ENCODE results near the gene RABGAP1. TPM values are rescaled to one million over a fixed set of nuclear protein-coding genes. Genes with fewer than 3 reads are reported as not detected.

RABGAP1 gene
- total RNA-seq, 1 donor from 2014 or later = 55.6 TPM

- no peak for DNase-seq (ENCODE audit: low spot score)
Measured at GRCh38 chr9:123081824-123082223, 141.0 kb downstream of the RABGAP1 start.

DNA sequence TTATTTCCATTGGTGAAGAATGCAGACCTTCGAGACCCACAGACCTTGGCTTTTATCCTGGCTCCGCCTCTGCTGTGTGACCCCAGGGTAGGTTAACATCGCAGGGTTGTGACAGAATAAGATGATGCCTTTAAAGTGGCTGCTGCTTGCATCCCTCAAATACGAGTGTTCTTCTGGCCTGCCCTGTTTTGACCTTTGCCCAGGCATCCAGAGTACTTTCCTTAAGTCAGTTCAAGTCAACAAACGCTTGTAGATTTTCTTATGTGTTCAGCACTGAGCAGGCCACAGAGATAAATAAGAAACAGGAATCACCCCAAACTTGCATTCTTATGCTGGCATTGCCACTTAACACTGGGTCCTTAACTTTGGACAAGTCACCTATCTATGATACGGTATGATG, 142.9 kb downstream of the RABGAP1 start:
- DNase-seq (ENCODE audit: low spot score) = no peak

GRCh38 chr9:123084256-123084655, 143.4 kb downstream of the RABGAP1 start:
- DNase-seq (ENCODE audit: low spot score) = no peak

DNA sequence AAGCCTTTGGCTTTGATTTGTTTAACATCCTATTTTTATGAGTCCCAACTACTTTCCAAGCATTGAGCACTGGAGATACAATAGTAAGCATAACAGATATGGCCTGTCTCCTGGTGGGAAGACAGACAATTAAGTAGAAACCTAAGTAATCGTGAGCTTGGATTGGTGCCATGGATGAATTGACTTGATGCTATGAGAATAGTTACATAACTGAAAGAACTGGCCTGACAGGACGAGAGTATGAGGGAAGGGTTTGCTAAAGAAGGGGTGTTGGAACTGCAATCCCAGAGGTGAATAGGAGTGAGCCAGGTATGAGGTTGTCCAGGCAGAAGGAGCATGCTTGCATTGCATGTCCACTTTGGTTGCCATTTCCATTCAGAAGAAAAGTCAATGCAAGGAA, 145.1 kb downstream of the RABGAP1 start:
- no peak for DNase-seq (ENCODE audit: low spot score)

GRCh38 chr9:123087359-123087888, 146.6 kb downstream of the RABGAP1 start:
- no peak for DNase-seq (ENCODE audit: low spot score)

DNA sequence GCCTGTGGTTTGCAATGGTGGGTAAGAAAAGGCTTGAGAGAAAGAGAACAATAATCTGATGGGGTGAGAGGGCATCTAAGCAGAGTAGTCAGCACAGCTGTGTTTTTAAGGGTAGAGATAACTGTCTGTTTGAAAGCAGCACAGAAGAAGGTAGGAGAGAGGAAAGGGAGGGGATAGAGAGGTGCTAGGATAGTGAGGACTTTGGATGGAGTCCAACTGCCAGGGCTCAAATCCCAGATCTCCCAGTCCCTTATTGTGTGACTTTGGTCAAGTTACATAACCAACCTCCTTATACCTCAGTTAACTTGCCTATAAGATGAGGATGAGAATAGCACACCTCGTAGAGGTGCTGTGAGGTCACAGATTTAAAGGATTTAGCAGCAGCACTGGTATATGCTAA, 148.2 kb downstream of the RABGAP1 start:
- no peak for DNase-seq (ENCODE audit: low spot score)

- DNase-seq (ENCODE audit: low spot score) = no peak
Measured at GRCh38 chr9:123089790-123090189, 149.0 kb downstream of the RABGAP1 start.

DNA sequence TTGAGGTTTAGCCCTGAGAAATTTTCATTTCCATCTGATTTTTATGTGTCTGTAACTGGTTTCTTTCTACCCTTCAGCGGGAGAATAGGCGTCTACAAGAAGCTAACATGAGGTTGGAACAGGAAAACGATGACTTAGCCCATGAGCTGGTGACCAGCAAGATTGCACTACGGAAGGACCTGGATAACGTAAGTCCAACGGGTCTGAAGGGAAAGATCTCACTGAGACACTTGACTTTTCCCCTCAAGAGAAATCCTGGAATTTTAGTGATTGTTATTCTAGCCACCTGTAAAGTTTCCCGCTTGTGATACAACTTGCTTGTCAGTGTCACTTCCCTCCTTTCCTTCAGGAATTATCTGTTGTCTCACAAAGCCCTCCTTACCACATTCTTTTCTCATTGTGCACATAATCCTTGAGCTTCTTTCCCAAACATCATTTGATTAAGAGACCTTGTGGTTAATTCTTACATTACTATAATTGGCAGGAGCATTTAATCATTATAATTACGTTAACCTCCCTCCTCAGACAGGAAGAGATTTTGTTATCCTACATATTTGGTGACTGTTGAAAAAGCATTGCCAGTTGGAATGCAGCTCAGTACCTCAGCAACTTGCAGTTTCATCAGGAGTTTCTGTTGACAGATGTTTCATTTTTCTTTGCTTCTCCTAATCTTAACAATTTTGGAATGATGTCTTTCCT, 149.5 kb downstream of the RABGAP1 start:
- no peak for DNase-seq (ENCODE audit: low spot score)

- DNase-seq (ENCODE audit: low spot score) = no peak
Measured at GRCh38 chr9:123090956-123091355, 150.1 kb downstream of the RABGAP1 start.

DNA sequence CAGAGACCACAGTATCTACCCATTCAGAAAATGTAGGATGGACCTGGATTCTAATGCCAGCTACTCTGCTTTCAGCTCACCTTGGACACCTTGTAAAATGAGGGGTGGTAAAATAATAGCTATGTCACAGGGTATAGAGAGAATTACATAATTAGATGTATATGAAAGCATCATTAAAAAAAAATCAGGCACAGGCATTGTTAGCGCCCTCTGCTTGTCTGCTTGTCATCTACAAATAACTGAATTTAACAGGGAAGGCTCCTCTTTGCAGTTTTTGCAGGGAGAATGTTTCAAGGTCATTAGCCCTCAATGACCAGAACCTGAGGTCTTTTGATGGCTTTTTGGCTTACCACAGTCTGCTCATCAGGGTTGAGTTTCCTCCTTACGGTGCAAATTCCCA, 150.6 kb downstream of the RABGAP1 start:
- DNase-seq (ENCODE audit: low spot score) = no peak

- DNase-seq (ENCODE audit: low spot score) = no peak
Measured at GRCh38 chr9:123093141-123093540, 152.3 kb downstream of the RABGAP1 start.

GRCh38 chr9:123096987-123097386, 156.2 kb downstream of the RABGAP1 start:
- no peak for DNase-seq (ENCODE audit: low spot score)

GRCh38 chr9:123097430-123098095, 156.7 kb downstream of the RABGAP1 start:
- no peak for DNase-seq (ENCODE audit: low spot score)

GRCh38 chr9:123098096-123098459, 157.3 kb downstream of the RABGAP1 start:
- no peak for DNase-seq (ENCODE audit: low spot score)

GRCh38 chr9:123099042-123099441, 158.2 kb downstream of the RABGAP1 start:
- DNase-seq (ENCODE audit: low spot score) = no peak

GRCh38 chr9:123099548-123099947, 158.7 kb downstream of the RABGAP1 start:
- no peak for DNase-seq (ENCODE audit: low spot score)

- no peak for DNase-seq (ENCODE audit: low spot score)
Measured at GRCh38 chr9:123102375-123103113, 161.7 kb downstream of the RABGAP1 start.

- no peak for DNase-seq (ENCODE audit: low spot score)
Measured at GRCh38 chr9:123104807-123105206, 164.0 kb downstream of the RABGAP1 start.

GRCh38 chr9:123105490-123105889, 164.7 kb downstream of the RABGAP1 start:
- no peak for DNase-seq (ENCODE audit: low spot score)

GRCh38 chr9:123107639-123108285, 166.9 kb downstream of the RABGAP1 start:
- DNase-seq (ENCODE audit: low spot score) = no peak

- DNase-seq (ENCODE audit: low spot score) = no peak
Measured at GRCh38 chr9:123108976-123109375, 168.2 kb downstream of the RABGAP1 start.
